Measurements from ENCODE around the gene CHIA.

CHIA gene

DNA sequence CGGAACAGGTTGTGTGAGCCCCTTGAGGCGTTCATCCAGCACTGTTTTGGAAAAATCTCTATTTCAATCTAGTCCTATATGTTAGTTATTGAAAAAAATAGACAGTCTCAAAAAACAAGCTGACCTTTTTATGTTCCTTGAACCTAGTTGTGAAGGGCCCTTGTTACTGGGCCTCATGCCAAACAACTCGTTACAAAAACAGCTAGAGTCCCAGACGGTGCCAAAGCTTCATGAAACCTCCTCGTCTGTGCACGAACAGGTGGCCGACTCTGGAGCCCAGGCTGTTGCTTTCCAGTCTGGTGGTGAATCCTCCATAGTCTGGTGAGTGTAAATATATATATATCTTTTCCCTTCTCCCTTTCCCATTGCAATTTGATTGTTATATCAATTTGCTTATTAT, at the start of gene CHIA:
TSS of gene CHIA (plus strand) at position 222 of the 400 bp plus-strand sequence. CDS start 19,617 bp downstream, outside the sequence.
- no peak for DNase-seq (ENCODE audit: low read depth in 2 of 2)

DNA sequence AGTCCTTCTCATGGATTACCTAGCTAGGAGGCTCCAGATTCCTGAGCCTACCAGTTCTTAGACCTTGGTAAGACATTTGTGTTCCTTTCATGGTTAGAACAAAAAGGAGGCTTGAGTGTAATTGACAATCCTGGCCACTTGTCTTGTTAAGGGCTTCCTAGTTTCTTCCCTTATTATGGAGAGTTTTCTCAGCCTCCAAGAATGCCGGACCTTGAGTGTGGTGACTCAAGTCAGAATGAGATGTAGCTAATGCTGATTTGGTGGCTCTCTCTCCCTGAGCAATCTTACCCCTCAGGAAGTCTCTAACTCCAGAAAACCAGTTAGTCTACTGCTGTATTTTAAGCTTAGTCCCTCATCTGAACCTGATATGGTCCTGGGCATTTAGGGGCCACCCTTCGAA, 48.9 kb upstream of the CHIA start:
- no peak for DNase-seq (ENCODE audit: low read depth in 2 of 2)

DNA sequence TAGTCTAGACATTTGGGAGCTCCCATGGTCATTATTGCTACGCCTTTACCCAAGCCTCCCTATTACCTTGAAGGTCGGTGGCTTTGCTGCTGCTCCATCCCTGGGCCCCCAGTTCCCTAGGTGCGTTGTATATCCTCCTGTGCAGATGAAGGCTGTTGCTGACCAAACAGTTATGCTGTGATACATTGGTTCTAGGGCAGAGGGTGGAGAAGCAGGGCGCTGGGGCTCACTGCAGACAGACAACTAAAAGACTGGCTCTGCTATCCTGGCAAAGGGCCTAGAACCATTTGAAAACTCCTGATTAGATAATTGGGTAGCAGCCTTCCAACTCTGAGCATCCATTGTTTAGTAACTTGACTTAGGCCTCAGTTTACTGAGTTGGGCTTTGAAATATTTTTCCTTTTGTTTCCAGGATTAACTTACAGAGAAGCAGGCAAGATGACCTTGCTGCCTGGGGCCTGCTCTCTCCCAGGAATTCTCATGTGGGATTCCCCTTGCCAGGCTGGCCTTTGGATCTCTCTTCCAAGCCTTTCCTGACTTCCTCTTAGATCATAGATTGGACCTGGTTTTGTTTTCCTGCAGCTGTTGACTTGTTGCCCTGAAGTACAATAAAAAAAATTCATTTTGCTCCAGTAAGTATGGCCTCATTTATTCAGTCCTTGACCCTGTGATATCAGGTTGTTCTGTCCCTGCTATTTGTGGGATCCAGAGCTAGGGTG, 47.7 kb upstream of the CHIA start:
- DNase-seq (ENCODE audit: low read depth in 2 of 2) = no peak

DNA sequence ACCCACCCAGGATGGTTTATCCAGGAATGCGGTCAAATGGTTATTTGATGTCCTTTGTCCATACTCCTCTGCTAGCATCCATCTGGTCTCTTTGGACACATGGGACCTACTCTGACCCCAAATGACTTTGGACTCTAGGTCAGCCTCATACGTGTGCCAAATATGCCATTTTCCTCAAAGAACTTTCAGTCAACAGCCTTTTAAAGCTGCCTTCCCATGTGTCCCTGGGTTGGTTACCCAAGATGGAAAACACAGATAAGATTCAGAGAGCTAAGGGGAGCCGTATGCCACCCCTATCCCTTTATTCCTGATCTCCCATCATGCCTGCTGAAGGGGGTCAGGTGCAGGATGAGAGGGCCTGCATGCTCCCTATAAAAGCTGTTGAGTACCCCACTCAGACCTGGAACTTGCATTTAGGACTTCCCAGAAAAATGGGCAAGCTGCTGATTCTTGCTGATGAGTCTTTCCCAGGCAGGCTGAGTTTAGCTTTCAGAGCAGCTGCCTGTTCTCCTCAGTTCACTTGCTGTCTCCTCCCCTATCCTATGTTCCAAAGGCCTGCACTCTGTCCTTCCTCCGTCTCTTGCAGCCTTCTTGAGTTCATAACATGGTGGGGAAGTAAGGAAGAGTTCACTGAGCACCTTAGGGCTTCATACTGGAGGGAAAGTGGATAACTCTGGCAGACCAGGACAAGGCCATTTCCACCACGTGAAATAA, 43.4 kb upstream of the CHIA start:
- no peak for DNase-seq (ENCODE audit: low read depth in 2 of 2)

DNA sequence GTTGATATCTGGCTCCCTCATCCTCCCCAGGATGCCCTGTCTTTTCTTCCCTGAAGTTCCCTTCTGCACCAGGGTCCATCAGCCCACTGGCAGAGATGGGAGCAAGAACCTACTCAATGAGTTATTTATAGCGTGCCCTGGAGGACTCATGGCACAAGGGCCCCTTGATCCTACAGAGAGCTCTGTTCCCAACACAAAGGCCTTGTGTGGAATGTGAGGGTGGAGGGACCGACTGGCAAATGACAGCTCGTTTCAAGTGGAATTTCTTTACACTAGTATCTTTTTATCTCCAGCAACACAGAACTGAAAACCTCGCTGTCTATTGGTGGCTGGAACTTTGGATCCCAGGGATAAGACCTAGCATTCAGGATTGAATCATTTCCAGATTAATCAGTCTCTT, 40.7 kb upstream of the CHIA start:
- DNase-seq (ENCODE audit: low read depth in 2 of 2) = no peak

DNA sequence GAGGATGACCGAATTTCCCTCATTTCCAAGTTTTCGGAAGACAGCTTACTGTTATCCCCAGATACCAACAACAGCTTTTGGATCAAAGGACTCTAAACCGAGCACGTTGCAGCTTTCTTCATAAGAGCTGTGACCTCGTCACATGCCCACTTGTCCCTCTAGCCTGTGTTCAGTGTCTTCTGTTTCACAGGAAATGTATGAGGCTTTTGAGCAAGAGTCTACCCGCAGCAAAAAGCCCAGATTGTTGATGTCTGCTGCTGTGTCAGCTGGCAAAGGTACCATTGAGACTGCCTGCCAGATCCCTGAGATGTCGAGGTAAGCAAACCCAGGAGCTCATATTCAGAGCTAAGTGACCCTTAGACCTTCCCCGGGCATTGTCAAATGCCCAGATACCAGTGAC, 39.1 kb upstream of the CHIA start:
- DNase-seq (ENCODE audit: low read depth in 2 of 2) = no peak

DNA sequence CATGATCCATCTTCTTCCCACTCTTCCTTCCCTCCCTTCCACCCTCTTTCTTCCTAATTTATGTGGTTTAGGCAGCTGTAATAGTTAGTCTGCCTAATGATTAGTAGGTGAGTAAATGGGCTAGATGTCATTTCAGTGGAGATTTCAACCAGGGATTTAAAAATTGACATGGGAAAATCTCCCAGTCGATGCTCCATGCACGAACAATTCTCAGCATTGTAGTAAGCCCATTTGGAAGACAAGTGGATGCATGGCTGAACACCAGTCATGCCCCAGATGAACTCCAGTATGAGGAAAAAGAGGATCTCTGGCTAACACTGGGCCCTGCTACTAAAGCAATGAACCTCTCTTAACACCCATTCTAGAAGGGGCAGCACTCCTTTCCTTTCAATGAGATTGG, 37.9 kb upstream of the CHIA start:
- no peak for DNase-seq (ENCODE audit: low read depth in 2 of 2)

DNA sequence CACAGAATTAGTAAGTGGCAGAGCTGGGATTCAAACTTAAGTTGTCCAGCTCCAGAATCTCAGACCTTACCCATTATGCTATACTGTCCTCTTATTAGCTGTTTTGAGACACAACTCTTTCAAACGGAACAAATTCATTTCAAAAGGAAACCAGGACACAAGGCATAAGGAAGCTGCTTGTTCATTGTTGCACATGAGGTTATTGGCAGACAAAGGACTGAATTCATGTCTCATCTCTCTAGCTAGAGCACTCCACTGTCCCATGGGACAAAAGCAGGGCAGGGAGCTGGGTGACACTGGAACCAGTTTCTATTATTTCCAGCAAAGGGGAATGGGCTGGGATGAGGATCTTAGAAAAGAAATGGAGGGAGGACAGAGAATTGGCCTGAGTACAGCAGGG, 36.8 kb upstream of the CHIA start:
- DNase-seq (ENCODE audit: low read depth in 2 of 2) = no peak

DNA sequence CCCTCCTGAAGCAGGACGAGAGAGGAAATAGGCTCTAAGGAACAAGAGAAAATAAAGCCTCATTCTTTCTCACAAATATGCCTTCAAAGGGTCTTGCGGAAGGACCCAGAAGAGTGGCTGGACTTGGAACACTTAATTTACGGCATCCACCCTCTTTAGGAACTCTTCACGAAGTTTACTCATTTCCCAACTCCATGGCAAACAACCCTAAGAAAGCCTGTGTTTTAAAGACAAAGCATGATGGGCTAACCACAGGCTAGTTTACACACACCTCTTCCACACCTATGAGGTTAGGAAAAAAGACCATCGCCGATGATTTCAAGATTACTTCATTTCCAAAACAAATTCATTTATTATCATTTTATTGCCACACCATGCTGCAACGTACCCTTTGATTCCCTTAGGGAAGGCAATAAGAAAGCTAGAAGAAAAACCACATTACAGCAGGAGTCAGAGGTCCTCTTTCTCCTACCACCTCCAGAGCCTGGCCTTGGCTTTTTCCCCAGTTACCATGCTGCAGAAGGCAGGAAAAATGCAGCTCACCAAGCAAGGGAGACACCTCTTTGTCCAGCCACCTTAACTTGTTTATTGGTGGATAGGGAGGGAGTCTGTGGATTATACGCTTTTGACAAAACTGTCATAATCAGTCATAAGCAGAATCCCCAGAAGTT, 33.5 kb upstream of the CHIA start:
- DNase-seq (ENCODE audit: low read depth in 2 of 2) = no peak

DNA sequence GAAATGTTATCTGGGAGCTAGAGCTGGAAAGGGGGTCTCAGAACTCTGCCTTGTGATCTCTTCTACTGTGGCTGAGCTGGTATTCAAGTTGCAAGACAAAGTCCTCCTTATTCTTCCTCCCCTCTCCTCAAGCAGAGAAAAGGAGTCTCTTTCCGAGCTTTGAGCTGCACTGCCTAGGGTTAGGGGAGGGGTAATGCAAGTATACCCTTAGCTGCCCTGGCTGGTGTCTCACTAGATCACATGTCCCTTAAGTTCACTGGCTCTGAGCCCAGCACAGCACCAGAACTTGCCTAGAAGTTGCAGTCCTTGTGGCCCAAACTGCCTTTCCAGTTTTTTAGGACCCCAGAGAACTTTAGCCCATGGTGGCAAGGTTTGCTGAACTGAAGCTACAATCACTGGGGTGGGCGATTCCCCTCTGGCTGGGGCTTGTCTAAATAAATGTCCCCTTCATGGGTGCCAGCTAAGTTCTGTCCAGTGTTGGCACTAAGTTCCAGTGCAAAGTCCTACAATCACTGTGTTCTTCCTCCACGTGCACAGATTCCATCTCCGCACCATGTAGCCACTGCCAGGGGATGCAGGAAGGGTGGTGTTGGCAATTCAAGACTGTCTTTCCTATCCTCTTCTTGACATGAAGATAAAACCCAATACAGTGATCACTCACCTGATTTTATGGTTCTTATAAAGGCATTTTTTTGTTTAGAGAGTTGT, 22.7 kb upstream of the CHIA start:
- no peak for DNase-seq (ENCODE audit: low read depth in 2 of 2)

DNA sequence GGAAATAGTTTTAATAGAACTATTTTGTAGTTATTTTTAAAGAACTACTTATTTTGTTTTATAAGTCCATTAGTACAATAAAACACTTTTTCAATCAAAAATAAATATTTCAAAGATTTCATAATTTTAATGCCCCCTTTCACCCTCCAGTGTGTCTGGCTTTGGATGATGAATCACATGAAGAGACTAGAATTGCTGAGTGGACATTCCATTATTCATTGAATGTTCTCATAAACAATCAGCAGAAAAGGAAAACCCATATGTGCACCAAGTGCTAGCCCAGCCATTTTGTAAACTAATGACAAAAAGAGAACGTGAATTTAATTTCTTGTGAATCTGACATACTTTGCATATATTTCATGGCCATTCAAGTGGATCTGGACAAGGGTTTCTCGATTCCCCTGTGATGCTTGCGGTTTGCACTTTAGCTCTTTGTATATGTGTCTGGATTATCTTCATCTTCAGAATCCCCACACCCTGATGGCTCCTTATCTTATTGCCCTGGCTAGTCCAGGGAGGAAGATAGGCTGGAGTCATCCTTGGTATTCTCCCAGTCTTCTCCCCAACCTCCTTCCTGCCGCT, 20.7 kb upstream of the CHIA start:
- no peak for DNase-seq (ENCODE audit: low read depth in 2 of 2)

DNA sequence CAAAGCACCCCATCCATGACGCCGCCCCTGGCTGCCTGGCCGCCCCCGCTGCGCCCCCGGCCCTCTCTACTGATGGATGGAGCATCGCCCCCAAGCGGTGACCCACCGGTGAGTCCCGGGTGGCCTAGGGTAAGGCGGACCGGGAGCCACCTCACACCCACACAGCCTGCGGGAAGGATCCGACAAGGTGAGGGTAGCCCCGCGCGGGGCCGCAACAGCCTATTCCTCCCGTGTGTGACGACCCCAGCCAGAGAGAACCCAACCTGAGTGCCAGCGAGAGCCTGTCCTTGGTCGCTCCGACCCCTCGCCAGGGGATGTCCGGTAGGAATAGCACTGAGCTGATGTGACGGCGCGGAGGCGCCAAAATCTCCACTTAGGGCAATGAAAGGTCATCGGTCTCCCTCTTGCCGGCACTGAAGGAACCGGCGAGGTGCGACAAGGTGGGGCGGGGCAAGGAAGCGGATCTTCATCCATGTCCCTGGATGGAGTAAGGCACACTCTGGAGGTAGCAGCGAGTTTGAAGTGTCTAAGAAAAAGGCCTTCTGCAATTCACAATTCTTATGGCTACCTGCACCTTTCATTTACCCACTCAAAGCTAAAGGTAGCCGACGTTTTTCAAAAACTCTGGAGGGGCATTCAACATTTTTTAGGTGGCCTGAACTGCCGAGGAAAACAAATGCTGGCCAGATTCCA, 19.7 kb upstream of the CHIA start:
- no peak for DNase-seq (ENCODE audit: low read depth in 2 of 2)

DNA sequence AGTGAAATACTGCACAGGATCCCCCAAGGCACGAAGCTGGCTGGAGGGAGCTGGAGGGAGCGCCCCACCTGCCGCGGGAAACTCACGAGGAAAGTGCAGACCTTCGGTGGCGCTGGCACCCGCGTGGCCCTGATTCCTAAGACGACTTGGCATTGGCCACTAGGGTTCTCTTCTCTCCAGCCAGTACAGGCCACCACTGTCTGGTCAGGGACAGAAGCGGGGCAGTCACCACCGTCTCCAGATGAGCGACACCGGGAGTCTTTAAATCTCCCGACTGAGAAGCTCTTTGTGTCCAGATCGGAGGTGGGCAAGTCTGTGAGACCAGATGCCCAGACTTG, 19.2 kb upstream of the CHIA start:
- no peak for DNase-seq (ENCODE audit: low read depth in 2 of 2)

DNA sequence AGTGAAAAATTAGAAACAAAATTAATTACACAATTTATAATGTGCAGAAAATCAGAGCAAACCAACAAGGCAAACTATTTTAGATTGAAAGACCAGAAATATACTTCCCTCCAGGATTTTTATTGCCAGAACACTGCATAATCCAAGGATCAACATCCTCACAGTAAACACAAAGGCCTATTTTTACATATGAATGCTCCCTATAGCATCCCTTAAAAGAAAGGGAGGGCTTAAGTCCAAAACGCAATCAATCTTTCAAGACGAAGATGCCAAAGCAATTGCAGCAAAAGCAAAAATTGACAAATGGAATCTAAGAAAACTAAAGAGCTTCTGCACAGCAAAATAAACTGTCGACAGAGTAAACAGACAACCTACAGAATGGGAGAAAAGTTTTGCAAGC, 18.6 kb upstream of the CHIA start:
- no peak for DNase-seq (ENCODE audit: low read depth in 2 of 2)

DNA sequence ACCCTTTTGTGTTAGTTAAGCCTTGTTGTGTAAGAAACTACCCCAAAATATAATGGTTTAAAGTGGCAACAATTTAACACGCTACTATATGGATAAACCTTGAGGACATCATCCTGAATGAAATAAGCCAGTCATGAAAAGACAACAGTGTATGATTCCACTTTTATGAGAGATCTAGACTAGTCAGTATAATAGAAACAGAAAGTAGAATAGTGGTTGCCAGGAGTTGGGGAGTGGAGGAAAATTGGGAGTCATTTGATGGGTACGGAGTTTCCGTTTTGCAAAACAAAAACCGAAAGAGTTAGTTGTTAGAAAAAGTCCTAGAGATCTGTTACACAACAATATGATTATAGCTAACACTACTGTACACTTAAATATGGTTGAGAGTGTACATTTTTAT, 16.0 kb upstream of the CHIA start:
- DNase-seq (ENCODE audit: low read depth in 2 of 2) = no peak

DNA sequence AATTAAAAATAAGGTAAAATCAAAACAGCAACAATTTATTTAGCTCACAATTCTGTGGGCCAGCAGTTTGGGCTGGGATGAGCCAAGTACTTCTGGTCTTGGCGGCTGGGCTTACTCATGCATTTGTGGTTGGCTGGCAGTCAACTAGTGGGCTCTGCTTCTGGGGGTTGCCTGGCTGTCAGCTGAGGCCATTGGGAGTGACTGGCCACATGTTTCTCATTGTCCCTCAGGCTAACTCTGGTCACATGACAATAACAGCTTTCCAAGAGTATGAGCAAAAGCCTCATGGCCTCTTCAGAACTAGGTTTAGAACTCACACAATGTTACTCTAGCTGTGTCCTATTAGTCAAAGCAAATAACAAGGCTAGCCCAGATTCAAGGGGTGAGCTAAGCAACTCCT, 15.6 kb upstream of the CHIA start:
- no peak for DNase-seq (ENCODE audit: low read depth in 2 of 2)

DNA sequence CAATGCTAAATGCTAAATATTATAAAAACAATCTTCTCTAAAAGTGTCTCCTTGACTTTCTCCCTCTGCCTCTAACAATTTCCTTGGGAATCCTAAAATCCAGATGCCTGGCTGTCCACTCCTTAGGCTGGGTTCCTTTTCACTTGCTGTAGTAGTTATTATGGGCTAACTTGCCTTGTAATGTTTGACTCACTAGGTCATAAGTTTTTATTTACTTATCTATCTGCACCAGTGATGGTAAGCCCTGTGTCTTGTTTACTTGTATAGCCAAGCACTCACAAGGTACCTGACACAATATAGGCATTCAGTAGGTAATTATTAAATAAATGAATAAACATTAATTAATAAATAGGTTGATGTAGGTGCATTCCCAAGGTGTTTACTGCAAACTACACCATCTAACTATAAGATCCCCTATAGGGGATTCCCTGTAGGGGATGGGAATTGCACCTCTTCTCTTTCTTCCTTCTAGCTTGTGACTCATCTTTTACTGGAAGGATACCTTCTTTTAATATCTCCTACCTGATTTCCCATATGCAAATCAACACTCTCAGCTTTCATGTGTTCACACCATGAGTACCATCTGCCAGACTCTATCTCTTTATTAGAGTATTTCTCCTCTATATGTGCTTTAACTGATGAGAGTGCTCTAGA, 14.7 kb upstream of the CHIA start:
- no peak for DNase-seq (ENCODE audit: low read depth in 2 of 2)

DNA sequence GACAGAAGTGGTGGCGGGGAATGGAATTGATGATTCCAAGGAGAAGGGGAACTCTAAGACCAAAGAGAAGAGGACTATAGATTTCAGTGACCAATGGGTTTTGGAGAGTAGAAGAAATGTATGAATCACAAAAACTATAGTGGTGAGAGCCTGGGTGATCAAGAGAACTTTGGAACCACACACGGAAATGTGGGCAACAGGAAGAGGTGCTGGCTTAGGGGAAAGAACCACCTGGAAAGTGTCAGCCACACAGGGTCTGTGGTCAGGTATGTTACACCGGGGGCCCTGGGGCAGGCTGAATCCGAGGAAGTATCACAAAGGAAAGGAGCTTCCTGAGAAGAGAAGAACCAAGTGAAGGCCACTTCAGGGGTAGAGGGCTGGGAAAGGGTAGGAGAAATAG, 11.5 kb upstream of the CHIA start:
- no peak for DNase-seq (ENCODE audit: low read depth in 2 of 2)

DNA sequence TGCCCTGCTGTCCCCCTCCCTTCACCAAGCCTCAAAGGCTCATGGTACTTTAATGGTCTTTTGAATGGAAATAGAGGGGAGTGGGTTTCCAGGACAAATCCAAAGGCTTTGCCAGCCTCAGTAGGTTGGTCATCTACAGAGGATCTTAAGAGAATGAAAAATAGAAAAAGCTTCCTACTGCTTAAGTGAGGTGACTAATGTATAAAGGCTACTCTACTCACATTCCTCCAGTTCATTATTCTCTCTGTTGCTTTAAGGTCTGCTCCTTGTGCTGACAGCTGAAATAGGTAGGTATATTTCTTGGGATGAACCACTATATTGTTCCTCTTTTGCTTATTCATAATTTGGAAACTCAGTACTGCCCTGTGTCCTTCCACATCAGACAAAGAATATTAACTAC, 10.4 kb upstream of the CHIA start:
- DNase-seq (ENCODE audit: low read depth in 2 of 2) = no peak

DNA sequence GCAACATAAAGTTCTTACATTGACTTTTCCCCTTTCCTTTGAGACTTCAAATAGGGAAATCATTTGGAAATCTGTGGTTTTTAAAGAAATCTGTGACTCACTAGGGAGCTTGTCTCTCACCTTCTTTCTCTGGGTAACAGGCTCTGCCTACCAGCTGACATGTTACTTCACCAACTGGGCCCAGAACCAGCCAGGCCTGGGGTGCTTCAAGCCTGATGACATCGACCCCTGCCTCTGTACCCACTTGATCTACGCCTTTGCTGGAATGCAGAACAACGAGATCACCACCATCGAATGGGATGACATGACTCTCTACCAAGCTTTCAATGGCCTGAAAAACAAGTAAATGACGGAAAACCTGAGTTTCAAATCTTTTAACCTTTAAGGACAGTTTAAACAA, 9.2 kb upstream of the CHIA start:
- DNase-seq (ENCODE audit: low read depth in 2 of 2) = no peak

DNA sequence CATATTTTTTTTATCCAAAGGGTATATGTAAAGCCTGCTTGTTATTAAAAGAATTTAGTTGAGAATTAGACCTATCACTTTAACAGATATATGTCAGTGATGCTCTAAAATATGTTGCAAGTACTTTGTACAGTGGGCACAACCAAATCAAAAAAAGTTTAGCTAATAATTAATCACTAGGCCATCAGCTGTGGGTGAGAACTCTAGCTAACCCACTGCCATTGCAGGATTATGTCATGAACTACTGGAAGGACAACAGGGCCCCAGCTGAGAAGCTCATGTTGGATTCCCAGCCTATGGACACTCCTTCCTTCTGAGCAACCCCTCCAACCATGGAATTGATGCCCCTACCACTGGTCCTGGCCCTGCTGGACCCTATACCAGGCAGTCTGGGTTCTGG, 6.8 kb upstream of the CHIA start:
- DNase-seq (ENCODE audit: low read depth in 2 of 2) = no peak
